HFFc6 (cell line): Measurements from ENCODE around the gene MAGI1. TPM values are rescaled to one million over a fixed set of nuclear protein-coding genes. Genes with fewer than 3 reads are reported as not detected.
"Not testable (repeated sequence)": the region's sequence is repeated elsewhere in the genome, so short reads cannot be mapped to it uniquely, and the experiment has no call there.

Experiments used
- DNase-seq: peaks from one replicate; pipeline ENCODE4 v3.0.0-alpha.2; 2018
- H3K27ac Mint-ChIP-seq: 2 replicates; pipeline ENCODE4 v1.8.0; 2020; ENCODE audit warnings: mild to moderate bottlenecking, mixed read lengths
- H3K27me3 Mint-ChIP-seq: 2 replicates; pipeline ENCODE4 v1.8.0; 2021; ENCODE audit warnings: mild to moderate bottlenecking, moderate library complexity, mixed read lengths; ENCODE audit not compliant: insufficient read depth
- H3K36me3 Mint-ChIP-seq: 2 replicates; pipeline ENCODE4 v1.8.0; 2021; ENCODE audit warnings: low read depth, mixed read lengths
- H3K4me1 Mint-ChIP-seq: 2 replicates; pipeline ENCODE4 v1.8.0; 2020; ENCODE audit warnings: low read depth, mixed read lengths
- H3K4me3 Mint-ChIP-seq: 2 replicates; pipeline ENCODE4 v1.8.0; 2020; ENCODE audit warnings: mild to moderate bottlenecking, moderate library complexity, mixed read lengths
- H3K9me3 Mint-ChIP-seq: 2 replicates; pipeline ENCODE4 v1.8.0; 2020; ENCODE audit warnings: mild to moderate bottlenecking, mixed read lengths
- total RNA-seq, 6 experiments: library from RNA; stranded (reverse); fragmentation: NEBNext Ultra II Directional; extraction: Animal tissue kit (Norgen Biotek cat#: 25700); gene quantifications; 2 replicates in 1 of 6; 3 replicates in 5 of 6; pipeline ENCODE4 v1.2.3, GENCODE V29; 2021
- TF ChIP-seq, protein P1 (sequence below): fragments of 200-600 bp; sonication (generic); IDR thresholded peaks from 2 replicates; pipeline ENCODE4 v1.5.0; 2021; ENCODE audit warnings: antibody characterized with exemption, mild to moderate bottlenecking

MAGI1 gene
- total RNA-seq, 6 experiments from 2014 or later, result 21.1 to 30.5 (median 22.4) TPM

- Mint-ChIP-seq H3K9me3 (no peaks in the 10 kb centered on the region), H3K27ac (no peak overlapping the region), H3K4me1 (peaks cover 20% of the 10 kb centered on the region; the same call in 1 of the 2 replicates), H3K27me3 (peaks cover 3% of the 10 kb centered on the region; the same call in 1 of the 2 replicates), H3K4me3 (no peak overlapping the region), H3K36me3 (no peaks in the 10 kb centered on the region)
- no peak for DNase-seq
- TF ChIP-seq, protein P1, sequence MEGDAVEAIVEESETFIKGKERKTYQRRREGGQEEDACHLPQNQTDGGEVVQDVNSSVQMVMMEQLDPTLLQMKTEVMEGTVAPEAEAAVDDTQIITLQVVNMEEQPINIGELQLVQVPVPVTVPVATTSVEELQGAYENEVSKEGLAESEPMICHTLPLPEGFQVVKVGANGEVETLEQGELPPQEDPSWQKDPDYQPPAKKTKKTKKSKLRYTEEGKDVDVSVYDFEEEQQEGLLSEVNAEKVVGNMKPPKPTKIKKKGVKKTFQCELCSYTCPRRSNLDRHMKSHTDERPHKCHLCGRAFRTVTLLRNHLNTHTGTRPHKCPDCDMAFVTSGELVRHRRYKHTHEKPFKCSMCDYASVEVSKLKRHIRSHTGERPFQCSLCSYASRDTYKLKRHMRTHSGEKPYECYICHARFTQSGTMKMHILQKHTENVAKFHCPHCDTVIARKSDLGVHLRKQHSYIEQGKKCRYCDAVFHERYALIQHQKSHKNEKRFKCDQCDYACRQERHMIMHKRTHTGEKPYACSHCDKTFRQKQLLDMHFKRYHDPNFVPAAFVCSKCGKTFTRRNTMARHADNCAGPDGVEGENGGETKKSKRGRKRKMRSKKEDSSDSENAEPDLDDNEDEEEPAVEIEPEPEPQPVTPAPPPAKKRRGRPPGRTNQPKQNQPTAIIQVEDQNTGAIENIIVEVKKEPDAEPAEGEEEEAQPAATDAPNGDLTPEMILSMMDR, result no peak
Measured at GRCh38 chr3:65861718-65862117, 177.0 kb downstream of the MAGI1 start.

- not testable (repeated sequence) for H3K36me3 Mint-ChIP-seq, H3K27me3 Mint-ChIP-seq
Measured at GRCh38 chr3:65859612-65860011, 179.1 kb downstream of the MAGI1 start.

GRCh38 chr3:65858749-65859148, 180.0 kb downstream of the MAGI1 start:
- peaks cover 2% of the 10 kb centered on the region; the same call in 1 of the 2 replicates for H3K27me3 Mint-ChIP-seq
- H3K4me1 Mint-ChIP-seq, result peaks cover 46% of the 10 kb centered on the region
- no peaks in the 10 kb centered on the region for H3K36me3 Mint-ChIP-seq
- H3K27ac Mint-ChIP-seq, result no peak overlapping the region
- no peaks in the 10 kb centered on the region for H3K9me3 Mint-ChIP-seq
- TF ChIP-seq, protein P1, result no peak
- no peak overlapping the region for H3K4me3 Mint-ChIP-seq
- no peak for DNase-seq

More at GRCh38 chr3:65859612-65860011, 179.1 kb downstream of the MAGI1 start:
- peaks cover 41% of the 10 kb centered on the region for H3K4me1 Mint-ChIP-seq
- not testable (repeated sequence) for H3K9me3 Mint-ChIP-seq, DNase-seq, H3K4me3 Mint-ChIP-seq, H3K27ac Mint-ChIP-seq

DNA sequence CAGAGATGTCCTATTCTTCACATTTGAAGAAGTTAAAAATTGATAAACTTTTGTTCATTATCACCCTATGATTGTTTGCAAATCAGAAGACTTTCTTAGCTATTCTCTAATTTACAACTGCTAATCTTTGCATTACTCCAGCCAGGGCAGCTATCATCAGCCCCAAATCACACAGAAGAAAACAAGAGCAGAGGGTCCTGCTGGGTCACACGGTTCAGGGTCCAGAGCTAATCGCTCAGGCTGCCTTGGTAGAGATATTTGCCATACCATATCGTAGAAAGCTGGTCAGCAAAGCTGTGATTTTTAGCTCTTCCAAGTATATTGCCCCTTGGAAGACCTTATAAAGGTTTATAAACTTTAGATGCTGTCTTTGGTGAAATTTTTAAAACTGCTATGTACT, 181.4 kb downstream of the MAGI1 start:
- peaks cover 2% of the 10 kb centered on the region; the same call in 1 of the 2 replicates for H3K27me3 Mint-ChIP-seq
- H3K9me3 Mint-ChIP-seq, result no peaks in the 10 kb centered on the region
- TF ChIP-seq, protein P1, result no peak
- H3K4me3 Mint-ChIP-seq, result no peak overlapping the region
- DNase-seq, result no peak
- H3K27ac Mint-ChIP-seq, result no peak overlapping the region
- H3K4me1 Mint-ChIP-seq, result peaks cover 41% of the 10 kb centered on the region
- no peaks in the 10 kb centered on the region for H3K36me3 Mint-ChIP-seq

DNA sequence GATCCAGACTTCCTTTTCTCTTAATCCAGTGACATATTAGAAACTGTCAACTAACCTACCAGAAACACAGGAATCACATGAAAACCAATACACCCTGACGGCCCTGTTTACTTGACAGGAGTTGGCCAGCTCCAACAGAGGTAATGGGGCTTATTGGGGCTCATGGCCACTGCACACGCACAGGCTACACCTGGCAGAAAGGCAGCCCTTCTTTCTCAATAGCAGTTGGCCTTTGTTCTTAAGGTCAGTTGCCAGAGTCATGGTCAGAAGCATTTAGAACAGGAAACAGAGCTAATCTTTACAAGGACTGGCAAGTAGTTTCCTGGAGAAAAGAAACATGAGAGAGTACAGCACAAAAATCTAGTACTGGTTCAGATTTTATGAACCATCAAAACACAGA, 181.8 kb downstream of the MAGI1 start:
- Mint-ChIP-seq H3K4me3 (no peak overlapping the region), H3K36me3 (no peaks in the 10 kb centered on the region), H3K9me3 (no peaks in the 10 kb centered on the region), H3K4me1 (peaks cover 42% of the 10 kb centered on the region), H3K27me3 (peaks cover 2% of the 10 kb centered on the region; the same call in 1 of the 2 replicates), H3K27ac (no peak overlapping the region)
- TF ChIP-seq, protein P1, result no peak
- no peak for DNase-seq

- Mint-ChIP-seq H3K4me1 (peaks cover 53% of the 10 kb centered on the region), H3K9me3 (no peaks in the 10 kb centered on the region), H3K4me3 (no peak overlapping the region)
Measured at GRCh38 chr3:65855370-65856100, 183.2 kb downstream of the MAGI1 start.

More at GRCh38 chr3:65855370-65856100, 183.2 kb downstream of the MAGI1 start:
- Mint-ChIP-seq H3K27me3 (peaks cover 2% of the 10 kb centered on the region; the same call in 1 of the 2 replicates), H3K36me3 (no peaks in the 10 kb centered on the region), H3K27ac (peak overlapping the region; percentile 51; the same call in 1 of the 2 replicates)
- peak; percentile 52 for DNase-seq
- TF ChIP-seq, protein P1, result no peak
